Stimulated activated naive CD8-positive, alpha-beta T cell treated with anti-CD3 and anti-CD28 coated beads, Interleukin-15, Interleukin-2, amounts not matched to agents 100 ng/mL and 50 ng/mL, for 24 hours (primary cell): ENCODE data around the gene AHCY.

Experiments
- H3K27ac Mint-ChIP-seq: one replicate; pipeline ENCODE4 v1.8.0; 2021; ENCODE audit warnings: mild to moderate bottlenecking, mixed read lengths
- H3K27me3 Mint-ChIP-seq: one replicate; pipeline ENCODE4 v1.8.0; 2021; ENCODE audit warnings: mixed read lengths
- H3K36me3 Mint-ChIP-seq: one replicate; pipeline ENCODE4 v1.8.0; 2021; ENCODE audit warnings: low read depth, mixed read lengths
- H3K4me1 Mint-ChIP-seq: one replicate; pipeline ENCODE4 v1.8.0; 2021; ENCODE audit warnings: low read depth, mixed read lengths
- H3K4me3 Mint-ChIP-seq: one replicate; pipeline ENCODE4 v1.8.0; 2021; ENCODE audit warnings: mild to moderate bottlenecking, mixed read lengths
- H3K9me3 Mint-ChIP-seq: one replicate; pipeline ENCODE4 v1.8.0; 2021; ENCODE audit warnings: mixed read lengths

AHCY gene

GRCh38 chr20:34237942-34238341 is 65.2 kb downstream of the AHCY start:
- peaks cover 3% of the 10 kb centered on the region for H3K27me3 Mint-ChIP-seq
- peaks cover 14% of the 10 kb centered on the region for H3K9me3 Mint-ChIP-seq
- H3K4me1 Mint-ChIP-seq: peaks cover 15% of the 10 kb centered on the region
- H3K36me3 Mint-ChIP-seq: peaks cover 6% of the 10 kb centered on the region
- H3K4me3 Mint-ChIP-seq: no peak overlapping the region
- H3K27ac Mint-ChIP-seq: no peak overlapping the region

GRCh38 chr20:34235875-34236274 is 67.3 kb downstream of the AHCY start:
- Mint-ChIP-seq H3K36me3 (peaks cover 6% of the 10 kb centered on the region), H3K27me3 (peaks cover 3% of the 10 kb centered on the region), H3K27ac (no peak overlapping the region), H3K9me3 (peaks cover 14% of the 10 kb centered on the region), H3K4me3 (no peak overlapping the region), H3K4me1 (peaks cover 5% of the 10 kb centered on the region)

- Mint-ChIP-seq H3K27me3 (peaks cover 3% of the 10 kb centered on the region), H3K27ac (no peak overlapping the region), H3K4me1 (no peaks in the 10 kb centered on the region), H3K4me3 (no peak overlapping the region), H3K36me3 (peaks cover 6% of the 10 kb centered on the region), H3K9me3 (peaks cover 14% of the 10 kb centered on the region)
Measured at GRCh38 chr20:34233687-34234086, 69.5 kb downstream of the AHCY start.

GRCh38 chr20:34232494-34233087 is 70.6 kb downstream of the AHCY start:
- Mint-ChIP-seq H3K27ac (no peak overlapping the region), H3K36me3 (no peaks in the 10 kb centered on the region), H3K4me1 (no peaks in the 10 kb centered on the region), H3K4me3 (no peak overlapping the region), H3K9me3 (peaks cover 5% of the 10 kb centered on the region), H3K27me3 (peaks cover 3% of the 10 kb centered on the region)

- no peaks in the 10 kb centered on the region for H3K4me1 Mint-ChIP-seq
Measured at GRCh38 chr20:34231634-34232033, 71.5 kb downstream of the AHCY start.

More at GRCh38 chr20:34231634-34232033, 71.5 kb downstream of the AHCY start:
- Mint-ChIP-seq H3K27me3 (peaks cover 3% of the 10 kb centered on the region), H3K4me3 (no peak overlapping the region), H3K27ac (no peak overlapping the region), H3K9me3 (no peaks in the 10 kb centered on the region), H3K36me3 (no peaks in the 10 kb centered on the region)
